ENCODE data around the gene PSME2. TPM values are rescaled to one million over a fixed set of nuclear protein-coding genes. Genes with fewer than 3 reads are reported as not detected.

The PSME2 gene
- total and polyA plus RNA-seq, 2 donors (not counting 3 experiments of a cell fraction or from before 2014, with no cell fraction given): 66.5 to 126 TPM

DNA sequence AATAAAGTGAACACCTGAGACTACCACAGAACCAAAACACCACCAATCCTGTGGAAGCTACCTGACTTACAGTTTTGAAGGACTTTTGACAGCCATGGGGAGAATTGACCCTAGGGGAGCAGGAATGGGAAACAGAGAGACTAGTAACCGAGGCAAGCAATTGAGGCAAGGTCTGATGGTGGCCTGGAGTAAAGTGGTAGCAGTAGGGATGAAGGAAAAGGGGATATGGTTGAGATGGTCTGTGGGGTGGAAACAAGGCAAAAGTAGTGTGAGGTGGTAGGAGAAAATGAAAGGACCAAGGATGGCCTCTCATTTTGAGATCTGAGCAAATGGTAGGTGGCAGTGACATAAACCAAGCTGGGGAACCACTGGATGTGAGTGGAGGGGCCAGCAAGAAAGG is 10.4 kb upstream of the PSME2 start:
- TF ChIP-seq, protein P1, sequence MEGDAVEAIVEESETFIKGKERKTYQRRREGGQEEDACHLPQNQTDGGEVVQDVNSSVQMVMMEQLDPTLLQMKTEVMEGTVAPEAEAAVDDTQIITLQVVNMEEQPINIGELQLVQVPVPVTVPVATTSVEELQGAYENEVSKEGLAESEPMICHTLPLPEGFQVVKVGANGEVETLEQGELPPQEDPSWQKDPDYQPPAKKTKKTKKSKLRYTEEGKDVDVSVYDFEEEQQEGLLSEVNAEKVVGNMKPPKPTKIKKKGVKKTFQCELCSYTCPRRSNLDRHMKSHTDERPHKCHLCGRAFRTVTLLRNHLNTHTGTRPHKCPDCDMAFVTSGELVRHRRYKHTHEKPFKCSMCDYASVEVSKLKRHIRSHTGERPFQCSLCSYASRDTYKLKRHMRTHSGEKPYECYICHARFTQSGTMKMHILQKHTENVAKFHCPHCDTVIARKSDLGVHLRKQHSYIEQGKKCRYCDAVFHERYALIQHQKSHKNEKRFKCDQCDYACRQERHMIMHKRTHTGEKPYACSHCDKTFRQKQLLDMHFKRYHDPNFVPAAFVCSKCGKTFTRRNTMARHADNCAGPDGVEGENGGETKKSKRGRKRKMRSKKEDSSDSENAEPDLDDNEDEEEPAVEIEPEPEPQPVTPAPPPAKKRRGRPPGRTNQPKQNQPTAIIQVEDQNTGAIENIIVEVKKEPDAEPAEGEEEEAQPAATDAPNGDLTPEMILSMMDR (IDR thresholded peaks at IDR 0.05; ENCODE audit: extremely low read depth in 1 of 2, insufficient read depth in 1 of 2, low read depth in 1 of 2, low read length in 2 of 2): no peak
- TF ChIP-seq GATA2 (IDR thresholded peaks at IDR 0.05; ENCODE audit: insufficient read depth, insufficient read length, low read depth, low read length) (no peak), FOS (IDR thresholded peaks at IDR 0.05; ENCODE audit: borderline replicate concordance, insufficient read depth, low read length) (no peak), MYC (IDR thresholded peaks at IDR 0.05; ENCODE audit: low read depth, low read length) (no peak), JUN (IDR thresholded peaks at IDR 0.05; ENCODE audit: borderline replicate concordance, insufficient read depth, insufficient read length, low read depth) (no peak), POLR2AphosphoS5 (IDR thresholded peaks at IDR 0.05; ENCODE audit: insufficient read depth, low read depth, low read length) (no peak)
- TF ChIP-seq, protein P2, sequence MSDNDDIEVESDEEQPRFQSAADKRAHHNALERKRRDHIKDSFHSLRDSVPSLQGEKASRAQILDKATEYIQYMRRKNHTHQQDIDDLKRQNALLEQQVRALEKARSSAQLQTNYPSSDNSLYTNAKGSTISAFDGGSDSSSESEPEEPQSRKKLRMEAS (IDR thresholded peaks at IDR 0.05; ENCODE audit: insufficient read depth, insufficient read length): no peak
- dilution Hi-C loops (cut with MboI; ENCODE audit: extremely low pct_ligation_motif_present, low sequenced_read_pairs) (no loop called here), intact Hi-C loops (cut with micrococcal nuclease) (no loop called here)
- Histone ChIP-seq H3K36me3 (ENCODE audit: control insufficient read depth in 2 of 2, extremely low read depth in 1 of 2, insufficient read depth in 2 of 2, low read length in 2 of 2) (peaks cover 25 to 42% of the 10 kb centered on the region in 2 experiments), H2AFZ (ENCODE audit: low read depth, low read length) (no peak overlapping the region), H3K27ac (ENCODE audit: insufficient read depth, low read depth, low read length) (no peak overlapping the region), H3K4me2 (ENCODE audit: insufficient read depth, low read length) (no peak overlapping the region), H3K9me1 (replicated peaks; ENCODE audit: control insufficient read depth, extremely low read depth, insufficient read depth, low read length) (no peaks in the 10 kb centered on the region), H3K27me3 (ENCODE audit: control insufficient read depth in 2 of 2, insufficient read depth in 2 of 2, low read length in 2 of 2) (no peaks in the 10 kb centered on the region), H3K9me3 (replicated peaks; ENCODE audit: control insufficient read depth, insufficient read depth, low read length) (no peaks in the 10 kb centered on the region), H3K4me1 (ENCODE audit: control insufficient read depth, extremely low read depth, insufficient read depth, low read length) (peaks cover 10% of the 10 kb centered on the region), H4K20me1 (replicated peaks; ENCODE audit: control insufficient read depth, extremely low read depth, insufficient read depth, low read length) (no peaks in the 10 kb centered on the region), H3K4me3 (replicated peaks in 1 of 3; ENCODE audit: insufficient read depth in 1 of 3, low read depth in 1 of 3, low read length in 3 of 3) (no peak overlapping the region), H3K9ac (replicated peaks; ENCODE audit: extremely low read depth, insufficient read depth, low read length) (no peak overlapping the region), H3K79me2 (ENCODE audit: control insufficient read depth, insufficient read depth, low read length) (peaks cover 2% of the 10 kb centered on the region)
- no peak for DNase-seq (ENCODE audit: low read depth, low spot score)
- ChIA-PET POLR2A (no interaction called here), CTCF (interaction anchor here (1.4 kb wide), 1 partner anchor 11 kb away, joined by 3 read pairs; the partner anchor contains the start of gene PSME2)
- FAIRE-seq: no peak
- BruUV-seq (replicated peaks): no TSS peak
